ENCODE results near the gene SLC41A1.

Gene SLC41A1

DNA sequence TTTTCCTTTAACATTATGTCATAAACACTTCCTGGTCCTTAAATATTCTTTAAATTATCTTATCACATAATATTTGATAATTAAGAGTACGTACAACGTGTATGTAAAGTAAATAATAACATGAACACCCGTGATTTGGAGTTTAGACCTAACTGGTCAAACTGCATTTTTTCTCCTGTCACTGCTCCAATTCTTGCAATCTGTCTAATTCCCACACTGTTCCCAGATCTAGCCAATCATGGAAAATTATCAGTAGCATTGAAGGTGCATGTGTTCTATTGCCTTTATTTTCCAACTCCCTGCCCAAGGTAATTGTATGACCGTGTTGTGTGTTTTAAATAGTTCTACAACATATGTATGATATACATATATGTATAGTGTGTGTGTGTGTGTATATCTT is 39.0 kb upstream of the SLC41A1 start:
- in situ Hi-C loops (cut with HindIII; ENCODE audit: low sequenced_read_pairs): no loop called here
- no peak for DNase-seq (ENCODE audit: low read depth)
- no peak overlapping the region for H3K4me3 ChIP-seq (ENCODE audit: low read depth, low read length)
- TF ChIP-seq, protein P1, sequence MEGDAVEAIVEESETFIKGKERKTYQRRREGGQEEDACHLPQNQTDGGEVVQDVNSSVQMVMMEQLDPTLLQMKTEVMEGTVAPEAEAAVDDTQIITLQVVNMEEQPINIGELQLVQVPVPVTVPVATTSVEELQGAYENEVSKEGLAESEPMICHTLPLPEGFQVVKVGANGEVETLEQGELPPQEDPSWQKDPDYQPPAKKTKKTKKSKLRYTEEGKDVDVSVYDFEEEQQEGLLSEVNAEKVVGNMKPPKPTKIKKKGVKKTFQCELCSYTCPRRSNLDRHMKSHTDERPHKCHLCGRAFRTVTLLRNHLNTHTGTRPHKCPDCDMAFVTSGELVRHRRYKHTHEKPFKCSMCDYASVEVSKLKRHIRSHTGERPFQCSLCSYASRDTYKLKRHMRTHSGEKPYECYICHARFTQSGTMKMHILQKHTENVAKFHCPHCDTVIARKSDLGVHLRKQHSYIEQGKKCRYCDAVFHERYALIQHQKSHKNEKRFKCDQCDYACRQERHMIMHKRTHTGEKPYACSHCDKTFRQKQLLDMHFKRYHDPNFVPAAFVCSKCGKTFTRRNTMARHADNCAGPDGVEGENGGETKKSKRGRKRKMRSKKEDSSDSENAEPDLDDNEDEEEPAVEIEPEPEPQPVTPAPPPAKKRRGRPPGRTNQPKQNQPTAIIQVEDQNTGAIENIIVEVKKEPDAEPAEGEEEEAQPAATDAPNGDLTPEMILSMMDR (IDR thresholded peaks at IDR 0.05; ENCODE audit: low read depth, low read length, missing control alignments): no peak

DNA sequence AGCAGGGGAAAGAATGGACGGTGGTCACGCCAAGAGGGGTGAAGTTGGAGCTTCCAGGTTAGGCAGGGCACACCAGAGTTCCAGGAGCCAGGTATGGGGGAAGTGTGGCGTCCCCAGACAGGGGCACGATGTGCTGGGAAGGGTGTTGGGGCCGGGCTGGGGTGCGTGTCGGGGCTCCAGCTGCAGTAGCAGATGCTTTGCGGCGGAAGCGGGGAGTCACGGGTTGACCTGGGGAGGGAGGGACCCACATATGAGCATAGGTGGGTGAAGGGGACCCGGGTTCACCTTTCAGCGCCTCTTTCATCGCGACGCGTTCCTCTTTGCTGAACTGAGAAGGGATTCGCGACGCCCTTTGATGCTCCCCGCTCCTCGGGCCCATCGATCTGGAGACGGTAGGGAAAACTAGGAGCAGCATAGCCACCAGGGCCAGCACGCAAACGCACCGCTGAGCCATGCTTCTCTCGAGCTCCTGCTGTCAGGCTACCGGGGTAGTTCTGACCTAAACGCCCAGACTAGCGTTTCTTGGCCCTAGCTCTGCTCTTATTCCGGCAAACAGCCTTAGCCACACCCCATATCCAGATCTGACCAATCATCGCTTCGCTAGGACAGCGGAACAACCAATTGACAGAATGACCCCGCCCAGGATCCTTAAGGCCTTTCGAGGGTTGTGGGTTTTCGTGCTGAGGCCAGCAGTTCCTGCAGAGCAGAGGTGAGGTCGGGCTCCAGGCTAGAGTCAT is 36.8 kb upstream of the SLC41A1 start, which contains the start of gene PM20D1:
Gene PM20D1, minus strand, starts transcription at position 514 of the 737 bp plus-strand sequence. Its CDS starts 60 bp downstream, at position 454.
- DNase-seq (ENCODE audit: low read depth): peak; percentile 20
- in situ Hi-C loops (cut with HindIII; ENCODE audit: low sequenced_read_pairs): no loop called here
- H3K4me3 ChIP-seq (ENCODE audit: low read depth, low read length): peak within 1 kb of the TSS; percentile 3
- TF ChIP-seq, protein P1 (IDR thresholded peaks at IDR 0.05; ENCODE audit: low read depth, low read length, missing control alignments): no peak

DNA sequence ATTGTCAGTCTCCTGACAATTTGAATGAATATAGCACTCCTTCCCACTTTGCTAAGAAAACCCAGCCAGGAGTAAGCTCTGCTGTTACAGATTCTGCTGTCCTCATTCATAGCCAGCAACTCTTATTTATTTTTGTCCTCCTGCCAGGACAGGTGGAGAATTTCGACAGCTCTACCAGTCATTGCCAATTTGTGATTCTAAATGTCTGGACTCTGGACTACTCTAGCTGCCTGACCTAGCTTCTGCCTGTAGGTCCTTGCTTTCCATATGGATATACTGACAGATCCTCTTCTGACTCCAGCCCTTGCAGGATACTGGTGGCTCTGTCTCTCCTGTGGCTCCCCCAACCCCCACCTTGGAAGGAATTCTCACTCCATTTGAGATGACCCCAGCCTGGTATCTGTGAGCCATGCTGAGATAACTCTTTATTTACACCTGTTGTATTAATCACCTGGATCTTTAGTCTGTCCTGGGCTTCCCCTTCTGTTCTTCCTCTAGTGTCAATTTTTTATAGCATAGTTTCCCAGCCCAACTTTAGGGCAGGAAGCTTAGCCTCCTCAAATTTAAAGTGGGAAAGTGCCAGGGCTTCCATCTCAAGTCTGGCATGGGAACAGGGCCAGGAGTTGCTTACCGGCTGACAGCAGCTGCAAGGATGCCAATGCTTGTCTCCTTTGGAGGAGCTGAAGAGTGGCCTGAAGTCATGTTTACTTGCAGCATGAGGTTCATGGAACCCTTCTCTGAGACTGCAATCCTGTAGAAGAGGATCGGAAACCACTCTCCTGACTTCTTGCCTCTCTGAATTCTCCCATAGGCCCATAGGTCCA is 30.2 kb upstream of the SLC41A1 start:
- in situ Hi-C loops (cut with HindIII; ENCODE audit: low sequenced_read_pairs): no loop called here
- H3K4me3 ChIP-seq (ENCODE audit: low read depth, low read length): no peak overlapping the region
- DNase-seq (ENCODE audit: low read depth): no peak
- TF ChIP-seq, protein P1 (IDR thresholded peaks at IDR 0.05; ENCODE audit: low read depth, low read length, missing control alignments): no peak

DNA sequence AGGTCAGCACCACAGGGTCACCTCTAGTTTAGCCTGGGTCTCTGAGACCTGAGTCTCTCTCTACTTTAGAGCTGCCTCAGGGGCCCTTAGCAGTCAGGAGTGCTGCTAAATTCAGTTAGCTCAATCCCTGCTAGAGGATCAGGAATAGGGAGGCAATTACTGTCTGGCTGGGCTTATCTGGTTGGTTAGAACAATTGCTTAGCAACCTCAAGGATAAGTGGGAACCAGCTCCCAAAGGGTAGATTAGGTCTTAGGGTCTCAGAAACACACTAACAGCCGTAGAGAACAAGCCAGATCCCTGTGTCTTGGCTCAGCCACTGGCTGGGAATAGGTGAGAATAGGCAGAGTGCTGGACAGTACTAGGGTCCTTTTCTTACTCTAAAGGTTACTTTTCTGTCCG is 29.2 kb upstream of the SLC41A1 start:
- TF ChIP-seq, protein P1 (IDR thresholded peaks at IDR 0.05; ENCODE audit: low read depth, low read length, missing control alignments): no peak
- in situ Hi-C loops (cut with HindIII; ENCODE audit: low sequenced_read_pairs): no loop called here
- DNase-seq (ENCODE audit: low read depth): no peak
- H3K4me3 ChIP-seq (ENCODE audit: low read depth, low read length): no peak overlapping the region

DNA sequence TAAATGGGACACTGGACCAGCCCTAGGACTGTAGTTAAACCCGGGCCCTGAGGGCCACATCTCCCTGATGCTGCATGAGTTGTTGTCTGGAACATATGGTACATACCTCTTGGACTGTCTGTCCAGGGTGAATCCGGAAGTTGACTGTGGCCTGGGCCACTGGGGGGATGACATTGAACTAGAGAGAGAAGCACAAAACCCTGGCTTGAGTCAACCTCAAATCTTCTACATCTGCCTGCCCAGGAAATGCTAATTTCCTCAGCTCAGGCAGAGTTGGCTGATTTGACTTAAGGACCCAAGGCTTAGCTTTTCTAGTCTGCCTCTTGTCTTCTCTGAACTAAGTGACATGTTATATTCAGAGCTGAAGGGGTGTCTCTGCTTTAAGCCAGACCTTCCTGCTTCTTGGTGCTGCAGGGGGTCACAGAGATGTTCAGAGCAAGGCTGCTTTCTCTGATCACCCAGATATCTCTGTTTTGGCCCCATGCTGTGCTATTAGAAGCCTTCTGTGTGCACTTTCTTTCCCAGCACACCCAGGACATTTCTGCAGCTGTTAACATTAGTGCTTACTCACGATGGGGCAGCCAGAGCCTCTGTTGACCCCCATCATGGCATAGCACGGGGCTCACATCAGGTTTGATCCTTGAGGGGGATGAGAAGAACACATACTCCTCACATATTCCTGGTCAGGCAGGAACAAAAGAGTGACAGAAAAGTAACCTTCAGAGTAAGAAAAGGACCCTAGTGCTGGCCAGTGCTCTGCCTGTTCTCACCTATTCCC is 27.3 kb upstream of the SLC41A1 start:
- in situ Hi-C loops (cut with HindIII; ENCODE audit: low sequenced_read_pairs): no loop called here
- H3K4me3 ChIP-seq (ENCODE audit: low read depth, low read length): no peak overlapping the region
- no peak for DNase-seq (ENCODE audit: low read depth)
- TF ChIP-seq, protein P1 (IDR thresholded peaks at IDR 0.05; ENCODE audit: low read depth, low read length, missing control alignments): no peak

DNA sequence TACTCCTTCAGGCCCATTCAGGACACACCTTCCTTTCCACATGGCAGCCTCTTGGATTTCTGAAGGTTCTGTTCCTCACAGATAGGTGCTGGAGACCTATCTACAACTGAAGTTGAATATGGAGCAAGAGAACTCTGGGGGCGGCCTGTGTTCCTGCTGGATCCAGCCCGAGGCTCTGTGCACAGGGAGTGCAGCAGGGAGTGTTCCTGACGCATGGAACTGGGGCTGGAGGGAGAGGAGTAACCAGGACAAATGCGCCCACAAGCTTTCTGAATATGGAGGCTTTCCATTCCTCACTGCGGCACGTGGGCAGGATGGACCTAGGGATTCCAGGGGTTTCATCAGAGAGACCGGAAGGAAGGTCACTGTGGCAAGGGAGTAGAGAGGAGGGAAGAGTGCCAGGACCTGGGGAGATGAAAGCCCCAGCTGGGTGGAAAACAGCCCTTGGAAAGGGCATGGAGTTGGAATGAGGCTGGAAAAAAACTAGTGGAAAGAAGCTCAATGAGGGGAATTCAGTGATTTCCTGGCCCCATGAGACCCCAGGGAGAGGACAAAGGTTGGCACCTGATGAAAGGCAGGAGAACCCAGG is 24.5 kb upstream of the SLC41A1 start:
- in situ Hi-C loops (cut with HindIII; ENCODE audit: low sequenced_read_pairs): no loop called here
- TF ChIP-seq, protein P1 (IDR thresholded peaks at IDR 0.05; ENCODE audit: low read depth, low read length, missing control alignments): no peak
- no peak for DNase-seq (ENCODE audit: low read depth)
- no peak overlapping the region for H3K4me3 ChIP-seq (ENCODE audit: low read depth, low read length)
